HepG2 (cell line): ENCODE data around the gene MMP25. TPM values are rescaled to one million over a fixed set of nuclear protein-coding genes. Genes with fewer than 3 reads are reported as not detected.
A peak's percentile ranks its signal among the peaks of the same experiment; 100 is the strongest.

Source experiments
- ATAC-seq: fragments of 200-7000 bp; cut with Tn5 transposase; 3 replicates; pipeline ENCODE4 v1.9.1; 2020; ENCODE audit warnings: mild to moderate bottlenecking, moderate library complexity
- BruUV-seq: library from RNA; stranded (reverse); fragments of 400-500 nt; replicated peaks from 2 replicates; lab custom pipeline; 2021; lab: Mats Ljungman, UMichigan
- CTCF ChIA-PET: fragments of 300-600 bp; formaldehyde crosslinking; extraction: SDS; loops from one replicate; lab custom pipeline; 2021; ENCODE audit warnings: low total read pairs, inconsistent platforms, low intra/inter-chr PET ratio; lab: Yijun Ruan, JAX
- POLR2A ChIA-PET: fragments of 350-600 bp; sonication (Branson Sonifier 250); formaldehyde crosslinking; loops from one replicate; lab custom pipeline; 2020; ENCODE audit warnings: antibody characterized with exemption, inconsistent platforms; lab: Yijun Ruan, JAX
- DNase-seq: peaks from one replicate; pipeline ENCODE4 v3.0.0-alpha.2; 2015; ENCODE audit warnings: low spot score
- FAIRE-seq: peaks from 3 replicates; lab custom pipeline; 2011; peaks lifted over from hg19 to GRCh38; lab: Jason Lieb, UNC
- H2AFZ ChIP-seq: one replicate; pipeline ENCODE4 v1.6.1; 2011; ENCODE audit warnings: low read length, inconsistent platforms
- H3K27ac ChIP-seq: fragments of 300-600 bp; 3 replicates; pipeline ENCODE4 v1.8.0; 2011; ENCODE audit warnings: mixed run types, mild to moderate bottlenecking, mixed read lengths, low read length, inconsistent platforms; ENCODE audit not compliant: insufficient read depth; ENCODE audit errors: extremely low read length
- H3K27me3 ChIP-seq, 2 experiments: fragments of 200-600 bp in 1 of 2; 2 replicates in 1 of 2; 3 replicates in 1 of 2; pipeline versions ENCODE4 v1.6.0 to v1.8.0; 2011; ENCODE audit warnings: low read length in 2 of 2, mild to moderate bottlenecking in 2 of 2, moderate library complexity in 2 of 2, inconsistent platforms in 1 of 2; ENCODE audit not compliant: insufficient read depth in 2 of 2, control insufficient read depth in 1 of 2
- H3K36me3 ChIP-seq, 2 experiments: fragments of 200-600 bp in 1 of 2; replicated peaks in 1 of 2; 2 replicates in 1 of 2; 3 replicates in 1 of 2; pipeline versions ENCODE4 v1.5.1 to v1.8.0; 2011; ENCODE audit warnings: low read length in 2 of 2, inconsistent platforms in 1 of 2; ENCODE audit not compliant: insufficient read depth in 2 of 2, control insufficient read depth in 1 of 2
- H3K4me1 ChIP-seq: 2 replicates; pipeline ENCODE4 v1.5.1; 2012; ENCODE audit warnings: low read length, inconsistent platforms; ENCODE audit not compliant: insufficient read depth
- H3K4me2 ChIP-seq: 2 replicates; pipeline ENCODE4 v1.6.0; 2011; ENCODE audit warnings: low read depth, low read length, inconsistent platforms
- H3K4me3 ChIP-seq, 3 experiments: fragments of 200-600 bp in 1 of 3; sonication (generic), shearing (Covaris generic) in 1 of 3; replicated peaks in 1 of 3; 2 replicates each; pipeline ENCODE4 v1.5.1; 2011 to 2016; ENCODE audit warnings: low read length in 3 of 3, inconsistent platforms in 2 of 3, low read depth in 2 of 3, mild to moderate bottlenecking in 2 of 3, control low read depth in 1 of 3, mixed read lengths in 1 of 3; ENCODE audit not compliant: insufficient read depth in 1 of 3
- H3K79me2 ChIP-seq: one replicate; pipeline ENCODE4 v1.6.1; 2011; ENCODE audit warnings: low read length, inconsistent platforms; ENCODE audit not compliant: insufficient read depth
- H3K9ac ChIP-seq: 2 replicates; pipeline ENCODE4 v1.6.0; 2011; ENCODE audit warnings: mild to moderate bottlenecking, low read depth, low read length, inconsistent platforms; ENCODE audit not compliant: insufficient read depth
- H3K9me3 ChIP-seq: 2 replicates; pipeline ENCODE4 v1.5.1; 2012; ENCODE audit warnings: mild to moderate bottlenecking, low read length
- H4K20me1 ChIP-seq: 2 replicates; pipeline ENCODE4 v1.6.0; 2011; ENCODE audit warnings: inconsistent platforms, mild to moderate bottlenecking, low read length, moderate library complexity; ENCODE audit not compliant: insufficient read depth
- DZIP1 ChIP-seq: sonication (generic); formaldehyde crosslinking; IDR thresholded peaks from 2 replicates; pipeline ENCODE4 v1.5.0; 2020; ENCODE audit warnings: mild to moderate bottlenecking, missing genetic modification reagents
- GLMP ChIP-seq: sonication (generic); formaldehyde crosslinking; IDR thresholded peaks from 2 replicates; pipeline ENCODE4 v1.9.0; 2021; ENCODE audit warnings: missing genetic modification reagents, mild to moderate bottlenecking, borderline replicate concordance
- HES4 ChIP-seq: sonication (generic); formaldehyde crosslinking; IDR thresholded peaks from 2 replicates; pipeline ENCODE4 v1.9.0; 2021; ENCODE audit warnings: mild to moderate bottlenecking, missing genetic modification reagents, borderline replicate concordance
- LBX2 ChIP-seq: sonication (generic); formaldehyde crosslinking; IDR thresholded peaks from 2 replicates; pipeline ENCODE4 v1.5.0; 2020; ENCODE audit warnings: missing genetic modification reagents, mild to moderate bottlenecking, borderline replicate concordance
- NR2C2 ChIP-seq: sonication (generic); formaldehyde crosslinking; IDR thresholded peaks from 2 replicates; pipeline ENCODE4 v1.4.0; 2020; ENCODE audit warnings: missing genetic modification reagents, mild to moderate bottlenecking, moderate library complexity, borderline replicate concordance
- PHF5A ChIP-seq: IDR thresholded peaks from one replicate; pipeline ENCODE4 v1.6.1; 2018; ENCODE audit warnings: low read depth, missing genetic modification reagents; ENCODE audit not compliant: unreplicated experiment
- POLR2A ChIP-seq, 2 experiments: IDR thresholded peaks; 2 replicates each; pipeline ENCODE4 v1.6.1; 2011; ENCODE audit warnings: low read depth in 2 of 2, low read length in 2 of 2, mild to moderate bottlenecking in 1 of 2, moderate library complexity in 1 of 2; ENCODE audit not compliant: insufficient read depth in 1 of 2
- PRMT3 ChIP-seq: sonication (generic); formaldehyde crosslinking; IDR thresholded peaks from 2 replicates; pipeline ENCODE4 v1.8.1; 2022; ENCODE audit warnings: low read depth, mild to moderate bottlenecking, moderate library complexity, missing genetic modification reagents, borderline replicate concordance
- RBFOX2 ChIP-seq: fragments of 200-400 bp; formaldehyde crosslinking; IDR thresholded peaks from 2 replicates; pipeline ENCODE4 v1.6.1; 2017; ENCODE audit warnings: low read depth, mild to moderate bottlenecking, low read length
- RBM22 ChIP-seq: fragments of 200-400 bp; formaldehyde crosslinking; optimal IDR thresholded peaks from 2 replicates; pipeline ENCODE3; 2017; ENCODE audit warnings: mild to moderate bottlenecking, low read length, moderate library complexity
- U2AF1 ChIP-seq: fragments of 200-400 bp; formaldehyde crosslinking; optimal IDR thresholded peaks from 2 replicates; pipeline ENCODE3; 2017; ENCODE audit warnings: mild to moderate bottlenecking, low read depth, low read length
- ZEB1 ChIP-seq: IDR thresholded peaks from 2 replicates; pipeline ENCODE4 v1.6.1; 2012; ENCODE audit warnings: mild to moderate bottlenecking, low read depth, inconsistent platforms; ENCODE audit not compliant: insufficient replicate concordance
- ZFP36L1 ChIP-seq: sonication (generic); formaldehyde crosslinking; IDR thresholded peaks from 2 replicates; pipeline ENCODE4 v1.8.0; 2022; ENCODE audit warnings: mild to moderate bottlenecking, missing genetic modification reagents, moderate library complexity
- ZNF598 ChIP-seq: sonication (generic); formaldehyde crosslinking; IDR thresholded peaks from 2 replicates; pipeline ENCODE4 v1.5.1; 2020; ENCODE audit warnings: mild to moderate bottlenecking, missing genetic modification reagents, borderline replicate concordance
- ZNF691 ChIP-seq: sonication (generic); formaldehyde crosslinking; IDR thresholded peaks from 2 replicates; pipeline ENCODE4 v1.4.0; 2020; ENCODE audit warnings: missing genetic modification reagents, low read depth, mild to moderate bottlenecking, borderline replicate concordance
- WGBS: methylation state at CpG from one replicate; pipeline ENCODE4 v1.1.6; 2017; ENCODE audit warnings: low lambda C conversion rate; 5-methylcytosine and 5-hydroxymethylcytosine counted together
- in situ Hi-C: cut with HindIII; loops from 2 replicates; pipeline ENCODE4 v1.10.0; 2017; ENCODE audit warnings: low pct_unique_long_range_greater_than_20kb; ENCODE audit not compliant: extremely low pct_ligation_motif_present
- intact Hi-C: fragments of 100-400 bp; cut with micrococcal nuclease; formaldehyde crosslinking; loops from one replicate; pipeline ENCODE4 v1.10.0; 2022; ENCODE audit not compliant: unreplicated experiment
- polyA plus RNA-seq, 8 experiments: library from polyadenylated mRNA; depleted of rRNA in 3 of 8; stranded (reverse) in 7 of 8; unstranded in 1 of 8; fragments of >200 nt; fragmentation: Illumina TruSeq in 4 of 8; extraction: Trizol in 4 of 8; gene quantifications; 2 replicates each; pipeline versions ENCODE4 v1.2.1 to v1.2.3, GENCODE V29; 2011 to 2016; ENCODE audit warnings: low read depth in 4 of 8, missing spikeins in 1 of 8, mixed read lengths in 1 of 8; ENCODE audit not compliant: insufficient read depth in 1 of 8
- total RNA-seq, 5 experiments: library from RNA; depleted of rRNA; stranded (reverse); fragments of >200 nt; fragmentation: Illumina TruSeq; extraction: Trizol; gene quantifications; 2 replicates each; pipeline ENCODE4 v1.2.3, GENCODE V29; 2016; ENCODE audit warnings: low read depth in 1 of 5

Gene MMP25
- total and polyA plus RNA-seq, 2 of the 13 experiments (the other 11 are each of a cell fraction or from before 2014, with no cell fraction given), result 0.04 to 0.08 TPM

GRCh38 chr16:3022684-3023414 lies 23.5 kb upstream of the MMP25 start:
- H3K36me3 ChIP-seq, result peaks cover 16 to 17% of the 10 kb centered on the region in 2 experiments; a peak in 4 of 5 replicates
- in situ Hi-C loops (no loop called here), intact Hi-C loops (no loop called here)
- H3K27me3 ChIP-seq, result no peaks in the 10 kb centered on the region; a peak in 2 of 5 replicates
- ATAC-seq (peak; percentile 1; the same call in 2 of the 3 replicates), FAIRE-seq (no peak), DNase-seq (no peak)
- H3K27ac ChIP-seq, result peak overlapping the region; percentile 93
- H3K79me2 ChIP-seq, result peaks cover 5% of the 10 kb centered on the region
- whole genome bisulfite sequencing, result 27% methylated on average over 6 of the region's 8 CpGs
- no peak overlapping the region for H2AFZ ChIP-seq
- peak overlapping the region; percentile 99 for H3K9ac ChIP-seq
- ChIA-PET POLR2A (interaction anchor here (0.6 to 18.8 kb wide), 17 partner anchors 9 to 271 kb away, joined by 3 to 750 read pairs (median 4); partner anchors contain the start of genes CLDN9, IL32, KREMEN2 and PKMYT1), CTCF (no interaction called here)
- H3K4me1 ChIP-seq, result peaks cover 51% of the 10 kb centered on the region
- peak overlapping the region; percentile 85 for H3K4me2 ChIP-seq
- BruUV-seq, result no TSS peak
- peak overlapping the region; percentile 62 to 93 (median 65) for H3K4me3 ChIP-seq
- no peaks in the 10 kb centered on the region for H3K9me3 ChIP-seq
- H4K20me1 ChIP-seq, result peaks cover 31% of the 10 kb centered on the region; the same call in 1 of the 2 replicates
- no peak for TF ChIP-seq PRMT3
- no peak for TF ChIP-seq U2AF1
- no peak for TF ChIP-seq GLMP (CRISPR knock-in tag)
- peak; percentile 41 to 71; a peak in 3 of 4 replicates for TF ChIP-seq POLR2A (IDR thresholded peaks at IDR 0.05; ENCODE audit: insufficient read depth in 1 of 2, low read depth in 2 of 2, low read length in 2 of 2)
- 0 out of 2 replicates have a peak, but pooled peaks have one; percentile 24 for TF ChIP-seq DZIP1 (CRISPR knock-in tag)
- TF ChIP-seq ZEB1, result peak; percentile 46
- peak; percentile 18 for TF ChIP-seq RBM22
- TF ChIP-seq ZNF598 (CRISPR knock-in tag), result no peak
- TF ChIP-seq LBX2 (CRISPR knock-in tag), result peak; percentile 31; the same call in 1 of the 2 replicates
- TF ChIP-seq NR2C2 (CRISPR knock-in tag), result 0 out of 2 replicates have a peak, but pooled peaks have one; percentile 36
- no peak for TF ChIP-seq PHF5A (CRISPR knock-in tag)
- peak; percentile 68 for TF ChIP-seq ZNF691 (CRISPR knock-in tag)
- peak; percentile 7; the same call in 1 of the 2 replicates for TF ChIP-seq ZFP36L1 (CRISPR knock-in tag)
- TF ChIP-seq RBFOX2, result 0 out of 2 replicates have a peak, but pooled peaks have one; percentile 21
- 0 out of 2 replicates have a peak, but pooled peaks have one; percentile 19 for TF ChIP-seq HES4
